ENCODE measurements around the gene HIP1R.
A peak's percentile ranks its signal among the peaks of the same experiment; 100 is the strongest.

The HIP1R gene

GRCh38 chr12:122860040-122860853 is 25.0 kb downstream of the HIP1R start:
- in situ Hi-C loops (cut with HindIII; ENCODE audit: low sequenced_read_pairs) = no loop called here
- peak; percentile 69 for DNase-seq (ENCODE audit: low read depth, low spot score)
- peak; percentile 83 for TF ChIP-seq CTCF (IDR thresholded peaks at IDR 0.05; ENCODE audit: low read depth, low read length)
- no peak overlapping the region for H3K4me3 ChIP-seq (ENCODE audit: low read depth, low read length)

GRCh38 chr12:122860854-122861586 is 25.8 kb downstream of the HIP1R start:
- no peak for TF ChIP-seq CTCF (IDR thresholded peaks at IDR 0.05; ENCODE audit: low read depth, low read length)
- no peak for DNase-seq (ENCODE audit: low read depth, low spot score)
- H3K4me3 ChIP-seq (ENCODE audit: low read depth, low read length) = no peak overlapping the region
- in situ Hi-C loops (cut with HindIII; ENCODE audit: low sequenced_read_pairs) = no loop called here

- H3K4me3 ChIP-seq (ENCODE audit: low read depth, low read length) = no peak overlapping the region
- in situ Hi-C loops (cut with HindIII; ENCODE audit: low sequenced_read_pairs) = no loop called here
- no peak for DNase-seq (ENCODE audit: low read depth, low spot score)
- no peak for TF ChIP-seq CTCF (IDR thresholded peaks at IDR 0.05; ENCODE audit: low read depth, low read length)
These were observed 26.3 kb downstream of the HIP1R start for GRCh38 chr12:122861587-122861970.

GRCh38 chr12:122862110-122862634 is 26.9 kb downstream of the HIP1R start:
- no peak overlapping the region for H3K4me3 ChIP-seq (ENCODE audit: low read depth, low read length)
- in situ Hi-C loops (cut with HindIII; ENCODE audit: low sequenced_read_pairs) = no loop called here
- DNase-seq (ENCODE audit: low read depth, low spot score) = no peak
- no peak for TF ChIP-seq CTCF (IDR thresholded peaks at IDR 0.05; ENCODE audit: low read depth, low read length)

GRCh38 chr12:122862872-122863701 is 27.8 kb downstream of the HIP1R start:
- no peak for DNase-seq (ENCODE audit: low read depth, low spot score)

More at GRCh38 chr12:122862872-122863701, 27.8 kb downstream of the HIP1R start:
- in situ Hi-C loops (cut with HindIII; ENCODE audit: low sequenced_read_pairs) = no loop called here
- no peak overlapping the region for H3K4me3 ChIP-seq (ENCODE audit: low read depth, low read length)
- TF ChIP-seq CTCF (IDR thresholded peaks at IDR 0.05; ENCODE audit: low read depth, low read length) = no peak
